Tibial artery (tissue), 4 donors: ENCODE data around the gene PRKAR2B.

Experiments
- DNase-seq, 2 donors: peaks; one replicate each; pipeline ENCODE4 v3.0.0-alpha.2; 2019
- H3K27ac ChIP-seq, 2 donors: fragments of 200-600 bp; sonication (generic) in 1 of 2; 1 replicate in 1 of 2; 2 replicates in 1 of 2; pipeline ENCODE4 v1.5.1; 2018 to 2019; ENCODE audit warnings: mild to moderate bottlenecking in 1 of 2
- H3K27me3 ChIP-seq, 2 donors: fragments of 200-600 bp; sonication (generic) in 1 of 2; one replicate each; pipeline versions ENCODE4 v1.5.1 to v1.6.0; 2016 to 2019
- H3K36me3 ChIP-seq, 3 donors: fragments of 200-600 bp; sonication (generic) in 2 of 3; one replicate each; pipeline ENCODE4 v1.5.1; 2016 to 2019; ENCODE audit warnings: mild to moderate bottlenecking in 2 of 3
- H3K4me1 ChIP-seq, 4 donors: fragments of 200-600 bp; sonication (generic) in 2 of 4; 1 replicate in 3 of 4; 2 replicates in 1 of 4; pipeline ENCODE4 v1.5.1; 2016 to 2019
- H3K4me3 ChIP-seq, 2 donors: fragments of 200-600 bp; sonication (generic) in 1 of 2; 1 replicate in 1 of 2; 2 replicates in 1 of 2; pipeline ENCODE4 v1.5.1; 2018 to 2019; ENCODE audit warnings: mild to moderate bottlenecking in 2 of 2
- H3K9me3 ChIP-seq, 3 donors: fragments of 200-600 bp; sonication (generic) in 1 of 3; one replicate each; pipeline ENCODE4 v1.5.1; 2016 to 2019
- CTCF ChIP-seq, 2 experiments: fragments of 200-600 bp in 1 of 2; fragments of 450-650 bp in 1 of 2; IDR thresholded peaks; one replicate each; pipeline ENCODE4 v1.5.1; 2017 to 2019; ENCODE audit warnings: antibody characterized with exemption in 2 of 2, mild to moderate bottlenecking in 1 of 2, moderate library complexity in 1 of 2
- intact Hi-C: fragments of 100-400 bp; cut with DNase I; formaldehyde crosslinking; loops from one replicate; pipeline ENCODE4 v1.15.0; 2023; ENCODE audit warnings: low total_unique reads

Gene PRKAR2B

GRCh38 chr7:107027208-107027607 lies 17.3 kb upstream of the PRKAR2B start:
- Histone ChIP-seq H3K4me3 (no peak overlapping the region), H3K27ac (no peak overlapping the region), H3K27me3 (no peaks in the 10 kb centered on the region), H3K4me1 (no peaks in the 10 kb centered on the region), H3K36me3 (no peaks in the 10 kb centered on the region), H3K9me3 (peaks cover 0 to 10% (median 0%) of the 10 kb centered on the region in 3 donors)
- TF ChIP-seq CTCF (IDR thresholded peaks at IDR 0.05) = no peak
- DNase-seq = no peak
- intact Hi-C loops = no loop called here

GRCh38 chr7:107029061-107029763 lies 15.3 kb upstream of the PRKAR2B start:
- DNase-seq = no peak
- Histone ChIP-seq H3K4me3 (no peak overlapping the region), H3K36me3 (no peaks in the 10 kb centered on the region), H3K27ac (no peak overlapping the region), H3K27me3 (no peaks in the 10 kb centered on the region), H3K4me1 (no peaks in the 10 kb centered on the region), H3K9me3 (no peaks in the 10 kb centered on the region)
- intact Hi-C loops = no loop called here
- no peak for TF ChIP-seq CTCF (IDR thresholded peaks at IDR 0.05)

GRCh38 chr7:107029764-107030286 lies 14.7 kb upstream of the PRKAR2B start:
- Histone ChIP-seq H3K27me3 (no peaks in the 10 kb centered on the region), H3K36me3 (no peaks in the 10 kb centered on the region), H3K27ac (no peak overlapping the region), H3K4me3 (no peak overlapping the region), H3K9me3 (no peaks in the 10 kb centered on the region), H3K4me1 (no peaks in the 10 kb centered on the region)
- DNase-seq = no peak
- intact Hi-C loops = no loop called here
- no peak for TF ChIP-seq CTCF (IDR thresholded peaks at IDR 0.05)

- H3K9me3 ChIP-seq = no peaks in the 10 kb centered on the region
- no peak for TF ChIP-seq CTCF (IDR thresholded peaks at IDR 0.05)
- H3K27me3 ChIP-seq = no peaks in the 10 kb centered on the region
- H3K4me3 ChIP-seq = no peak overlapping the region
- H3K4me1 ChIP-seq = no peaks in the 10 kb centered on the region
- DNase-seq = no peak
- no peaks in the 10 kb centered on the region for H3K36me3 ChIP-seq
- intact Hi-C loops = no loop called here
- H3K27ac ChIP-seq = no peak overlapping the region
Measured at GRCh38 chr7:107032050-107032449, 12.5 kb upstream of the PRKAR2B start.

GRCh38 chr7:107032720-107033438 lies 11.6 kb upstream of the PRKAR2B start:
- intact Hi-C loops = no loop called here
- H3K4me1 ChIP-seq = no peaks in the 10 kb centered on the region
- H3K27ac ChIP-seq = no peak overlapping the region
- no peaks in the 10 kb centered on the region for H3K27me3 ChIP-seq
- H3K36me3 ChIP-seq = no peaks in the 10 kb centered on the region
- no peak for TF ChIP-seq CTCF (IDR thresholded peaks at IDR 0.05)
- DNase-seq = no peak
- no peak overlapping the region for H3K4me3 ChIP-seq
- no peaks in the 10 kb centered on the region for H3K9me3 ChIP-seq
